Hepatocyte (in vitro differentiated cells): ENCODE measurements around the gene MYL6.

Experiments
- CTCF ChIP-seq: fragments of 200-600 bp; sonication (generic); IDR thresholded peaks from 2 replicates; pipeline ENCODE4 v1.5.1; 2016; ENCODE audit warnings: antibody characterized with exemption, mild to moderate bottlenecking; ENCODE audit not compliant: poor library complexity
- EZH2 ChIP-seq: fragments of 200-600 bp; sonication (generic); IDR thresholded peaks from 2 replicates; pipeline ENCODE4 v1.6.1; 2016; ENCODE audit warnings: antibody characterized with exemption, mild to moderate bottlenecking, borderline replicate concordance

GRCh38 chr12:56114084-56114483 is 44.1 kb upstream of the MYL6 start:
- no peak for TF ChIP-seq CTCF
- TF ChIP-seq EZH2, result no peak
